Astrocyte (in vitro differentiated cells and primary cell): ENCODE data around the gene RSL24D1. TPM values are rescaled to one million over a fixed set of nuclear protein-coding genes. Genes with fewer than 3 reads are reported as not detected.

ENCODE experiments used
- DNase-seq: peaks from one replicate; pipeline ENCODE4 v3.0.0-alpha.2; 2010; ENCODE audit warnings: low read depth
- FAIRE-seq: peaks from 2 replicates; lab custom pipeline; 2011; peaks lifted over from hg19 to GRCh38; lab: Jason Lieb, UNC
- H2AFZ ChIP-seq: 2 replicates; pipeline ENCODE4 v1.6.0; 2012; ENCODE audit warnings: low read depth, low read length, inconsistent platforms
- H3K27ac ChIP-seq: 2 replicates; pipeline ENCODE4 v1.5.1; 2011; ENCODE audit warnings: low read depth, low read length, inconsistent platforms
- H3K27me3 ChIP-seq: 2 replicates; pipeline ENCODE4 v1.6.0; 2011; ENCODE audit warnings: low read length, inconsistent platforms; ENCODE audit not compliant: insufficient read depth
- H3K36me3 ChIP-seq: 2 replicates; pipeline ENCODE4 v1.5.1; 2011; ENCODE audit warnings: low read length, inconsistent platforms; ENCODE audit not compliant: insufficient read depth
- H3K4me1 ChIP-seq: 2 replicates; pipeline ENCODE4 v1.5.1; 2011; ENCODE audit warnings: low read length, inconsistent platforms; ENCODE audit not compliant: insufficient read depth
- H3K4me2 ChIP-seq: 2 replicates; pipeline ENCODE4 v1.6.0; 2012; ENCODE audit warnings: low read length, inconsistent platforms
- H3K4me3 ChIP-seq: 2 replicates; pipeline ENCODE4 v1.5.1; 2011; ENCODE audit warnings: low read depth, mild to moderate bottlenecking, low read length, inconsistent platforms; ENCODE audit not compliant: insufficient read depth
- H3K79me2 ChIP-seq: 2 replicates; pipeline ENCODE4 v1.6.0; 2012; ENCODE audit warnings: mild to moderate bottlenecking, low read length, inconsistent platforms; ENCODE audit not compliant: insufficient read depth
- H3K9ac ChIP-seq: 2 replicates; pipeline ENCODE4 v1.6.0; 2012; ENCODE audit warnings: mild to moderate bottlenecking, low read length, inconsistent platforms
- H3K9me3 ChIP-seq: 2 replicates; pipeline ENCODE4 v1.5.1; 2012; ENCODE audit warnings: low read depth, mild to moderate bottlenecking, low read length, inconsistent platforms; ENCODE audit not compliant: insufficient read depth
- H4K20me1 ChIP-seq: 2 replicates; pipeline ENCODE4 v1.6.0; 2012; ENCODE audit warnings: low read length, inconsistent platforms; ENCODE audit not compliant: insufficient read depth
- H3K27ac Mint-ChIP-seq: one replicate; pipeline ENCODE4 v1.8.0; 2021; ENCODE audit warnings: mild to moderate bottlenecking, mixed read lengths; ENCODE audit not compliant: unreplicated experiment
- H3K27me3 Mint-ChIP-seq: one replicate; pipeline ENCODE4 v1.8.0; 2021; ENCODE audit warnings: low read depth, mixed read lengths; ENCODE audit not compliant: unreplicated experiment
- H3K36me3 Mint-ChIP-seq: one replicate; pipeline ENCODE4 v1.8.0; 2021; ENCODE audit warnings: low read depth, mixed read lengths; ENCODE audit not compliant: unreplicated experiment
- H3K4me1 Mint-ChIP-seq: one replicate; pipeline ENCODE4 v1.8.0; 2021; ENCODE audit warnings: low read depth, mixed read lengths; ENCODE audit not compliant: unreplicated experiment
- H3K4me3 Mint-ChIP-seq: one replicate; pipeline ENCODE4 v1.8.0; 2021; ENCODE audit warnings: mild to moderate bottlenecking, moderate library complexity, mixed read lengths; ENCODE audit not compliant: unreplicated experiment
- H3K9me3 Mint-ChIP-seq: one replicate; pipeline ENCODE4 v1.8.0; 2021; ENCODE audit warnings: mild to moderate bottlenecking, mixed read lengths; ENCODE audit not compliant: unreplicated experiment
- CTCF ChIP-seq: IDR thresholded peaks from 2 replicates; pipeline ENCODE4 v1.5.1; 2011; ENCODE audit warnings: low read depth, mild to moderate bottlenecking, inconsistent platforms, low read length, moderate library complexity; ENCODE audit not compliant: insufficient read depth
- EZH2 ChIP-seq: IDR thresholded peaks from 2 replicates; pipeline ENCODE4 v1.6.1; 2012; ENCODE audit warnings: mild to moderate bottlenecking, low read length, inconsistent platforms; ENCODE audit not compliant: insufficient read depth
- total RNA-seq: library from RNA; stranded (reverse); gene quantifications from 2 replicates; pipeline ENCODE4 v1.2.1, GENCODE V29; 2021

RSL24D1 gene
- total RNA-seq, 1 donor from 2014 or later, result 76.1 TPM

- Histone ChIP-seq H3K4me2 (no peak overlapping the region), H4K20me1 (no peaks in the 10 kb centered on the region), H3K4me3 (no peak overlapping the region), H2AFZ (no peak overlapping the region), H3K79me2 (no peaks in the 10 kb centered on the region), H3K4me1 (no peaks in the 10 kb centered on the region), H3K27ac (no peak overlapping the region), H3K27me3 (no peaks in the 10 kb centered on the region), H3K9me3 (no peaks in the 10 kb centered on the region), H3K36me3 (no peaks in the 10 kb centered on the region), H3K9ac (no peak overlapping the region)
- FAIRE-seq, result no peak
- TF ChIP-seq CTCF (no peak), EZH2 (no peak)
- Mint-ChIP-seq H3K27ac (no peak overlapping the region), H3K4me1 (peaks cover 3% of the 10 kb centered on the region), H3K9me3 (no peaks in the 10 kb centered on the region), H3K4me3 (no peak overlapping the region), H3K36me3 (no peaks in the 10 kb centered on the region), H3K27me3 (no peaks in the 10 kb centered on the region)
- DNase-seq, result no peak
Observed at GRCh38 chr15:55239440-55240124, 42.8 kb upstream of the RSL24D1 start.

- no peak for TF ChIP-seq CTCF
- TF ChIP-seq EZH2, result no peak
- H3K9ac ChIP-seq, result no peak overlapping the region
- no peak overlapping the region for H3K4me2 ChIP-seq
- Mint-ChIP-seq H3K27ac (no peak overlapping the region), H3K4me1 (peaks cover 3% of the 10 kb centered on the region), H3K36me3 (no peaks in the 10 kb centered on the region), H3K9me3 (no peaks in the 10 kb centered on the region), H3K4me3 (no peak overlapping the region), H3K27me3 (no peaks in the 10 kb centered on the region)
- no peak for DNase-seq
- H3K4me1 ChIP-seq, result no peaks in the 10 kb centered on the region
- no peak overlapping the region for H3K4me3 ChIP-seq
- H2AFZ ChIP-seq, result no peak overlapping the region
- no peaks in the 10 kb centered on the region for H3K9me3 ChIP-seq
- H3K27me3 ChIP-seq, result no peaks in the 10 kb centered on the region
- FAIRE-seq, result no peak
- H4K20me1 ChIP-seq, result no peaks in the 10 kb centered on the region
- no peaks in the 10 kb centered on the region for H3K79me2 ChIP-seq
- no peak overlapping the region for H3K27ac ChIP-seq
- no peaks in the 10 kb centered on the region for H3K36me3 ChIP-seq
Observed at GRCh38 chr15:55238877-55239276, 42.1 kb upstream of the RSL24D1 start.
